HG03457 (cell line): ENCODE results near the gene TEX19.
"Not testable (repeated sequence)": the region's sequence is repeated elsewhere in the genome, so short reads cannot be mapped to it uniquely, and the experiment has no call there.

ENCODE experiments used
- ATAC-seq: cut with Tn5 transposase; IDR thresholded peaks from one replicate; pipeline ENCODE4 v1.9.1; 2021; ENCODE audit warnings: moderate number of reproducible peaks; ENCODE audit not compliant: unreplicated experiment

TEX19 gene

GRCh38 chr17:82353484-82353883 is 5.6 kb upstream of the TEX19 start:
- no peak for ATAC-seq

DNA sequence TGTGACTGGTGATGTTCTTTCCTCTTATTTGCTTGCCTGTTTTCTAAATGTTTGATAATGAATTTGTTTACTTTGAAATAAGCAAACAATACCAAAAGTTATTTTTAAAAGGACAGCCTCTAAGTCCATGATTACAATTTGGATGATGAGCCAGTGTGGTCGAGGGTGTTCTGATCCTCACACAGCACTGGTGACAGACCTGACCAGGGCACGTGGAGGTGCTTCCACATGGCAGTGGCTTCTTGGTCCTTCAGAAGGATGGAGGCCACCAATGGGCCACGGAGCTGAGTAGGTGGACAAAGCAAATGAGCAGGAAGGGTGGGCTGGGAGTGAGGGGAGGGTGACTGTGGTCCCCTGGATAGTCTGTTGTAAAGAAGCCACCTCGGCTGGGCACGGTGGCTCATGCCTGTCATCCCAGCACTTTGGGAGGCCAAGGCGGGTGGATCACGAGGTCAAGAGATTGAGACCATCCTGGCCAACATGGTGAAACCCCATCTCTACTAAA is 4.2 kb upstream of the TEX19 start:
- ATAC-seq: no peak

GRCh38 chr17:82355770-82356427 is 3.1 kb upstream of the TEX19 start:
- no peak for ATAC-seq

DNA sequence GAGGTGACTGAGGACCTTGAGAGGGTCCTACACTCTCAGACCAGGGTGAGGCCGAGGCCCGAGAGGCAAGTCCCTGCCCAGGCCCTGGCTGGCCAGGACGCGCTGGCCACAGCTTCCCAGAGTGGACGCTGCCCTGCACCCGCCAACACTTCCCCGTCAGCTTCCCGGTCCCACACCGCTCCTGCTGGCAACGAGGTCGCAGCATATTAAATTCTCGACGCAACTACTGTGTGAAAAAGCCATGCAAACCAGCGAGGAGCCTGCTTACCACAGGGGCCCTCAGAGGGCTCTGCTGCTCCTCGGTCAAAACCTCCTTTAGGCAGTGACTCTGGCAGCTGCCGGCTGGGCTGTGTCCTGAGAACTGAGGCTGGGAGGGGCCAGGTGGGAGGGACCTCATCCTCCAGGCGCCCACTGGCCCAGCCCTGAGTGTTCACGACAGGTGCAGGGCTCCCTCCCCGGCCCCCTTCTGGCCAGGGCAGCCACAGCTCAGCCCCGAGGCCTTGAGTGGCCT is 2.1 kb upstream of the TEX19 start:
- ATAC-seq: no peak

GRCh38 chr17:82357394-82357793 is 1.7 kb upstream of the TEX19 start:
- ATAC-seq: no peak

DNA sequence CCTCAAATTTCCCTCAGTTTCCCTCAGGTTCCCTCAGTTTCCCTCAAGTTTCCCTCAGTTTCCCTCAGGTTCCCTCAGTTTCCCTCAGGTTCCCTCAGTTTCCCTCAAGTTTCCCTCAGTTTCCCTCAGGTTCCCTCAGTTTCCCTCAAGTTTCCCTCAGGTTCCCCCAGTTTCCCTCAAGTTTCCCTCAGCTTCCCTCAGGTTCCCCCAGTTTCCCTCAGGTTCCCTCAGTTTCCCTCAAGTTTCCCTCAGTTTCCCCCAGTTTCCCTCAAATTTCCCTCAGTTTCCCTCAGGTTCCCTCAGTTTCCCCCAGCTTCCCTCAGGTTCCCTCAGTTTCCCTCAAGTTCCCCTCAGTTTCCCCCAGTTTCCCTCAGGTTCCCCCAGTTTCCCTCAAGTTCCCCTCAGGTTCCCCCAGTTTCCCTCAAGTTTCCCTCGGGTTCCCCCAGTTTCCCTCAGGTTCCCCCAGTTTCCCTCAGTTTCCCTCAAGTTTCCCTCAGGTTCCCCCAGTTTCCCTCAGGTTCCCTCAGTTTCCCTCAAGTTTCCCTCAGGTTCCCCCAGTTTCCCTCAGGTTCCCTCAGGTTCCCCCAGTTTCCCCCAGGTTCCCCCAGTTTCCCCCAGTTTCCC is 516 bp downstream of the TEX19 start:
- ATAC-seq: not testable (repeated sequence)

- ATAC-seq: no peak
These were observed 3.0 kb downstream of the TEX19 start for GRCh38 chr17:82361885-82362633.

DNA sequence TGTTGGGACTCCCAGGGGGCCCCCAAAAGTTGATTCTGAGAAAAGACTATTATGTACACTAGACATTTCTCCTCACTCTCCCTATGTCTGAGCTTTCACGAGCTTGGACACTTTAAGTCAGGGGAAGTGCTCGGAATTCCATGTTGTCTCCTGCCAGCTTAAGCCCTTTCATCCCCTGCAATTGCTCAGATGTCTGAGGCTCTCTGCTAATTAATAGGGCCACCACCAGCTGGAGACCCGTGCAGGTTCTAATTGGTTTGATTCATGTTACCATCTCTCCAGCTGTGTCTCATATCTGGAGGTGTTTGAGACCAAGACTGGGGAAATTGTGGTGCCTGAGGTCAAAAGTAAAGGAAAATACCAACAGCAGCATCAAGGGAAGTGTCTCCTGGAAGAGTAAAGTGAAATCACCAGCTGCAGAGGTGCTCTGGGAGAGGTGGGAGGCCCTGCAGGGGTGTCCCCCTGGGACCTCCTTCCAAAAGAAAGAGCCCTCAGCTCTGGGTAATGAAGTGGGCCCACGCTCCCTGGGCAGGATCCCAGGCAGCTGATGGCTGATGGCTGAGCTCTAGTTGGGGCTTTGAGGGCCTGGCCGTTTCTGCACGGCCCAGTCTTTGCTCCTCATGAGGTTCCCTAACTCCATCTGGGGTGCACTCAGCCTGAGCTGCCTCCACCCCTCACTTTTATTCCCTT is 6.7 kb downstream of the TEX19 start:
- ATAC-seq: no peak

- ATAC-seq: no peak
These were observed 7.7 kb downstream of the TEX19 start for GRCh38 chr17:82366749-82367148.

GRCh38 chr17:82367724-82368524 is 8.9 kb downstream of the TEX19 start:
- no peak for ATAC-seq

GRCh38 chr17:82369211-82369610 is 10.2 kb downstream of the TEX19 start:
- ATAC-seq: no peak

GRCh38 chr17:82370471-82371332 is 11.7 kb downstream of the TEX19 start:
- no peak for ATAC-seq

- ATAC-seq: no peak
These were observed 12.5 kb downstream of the TEX19 start, which contains the start of gene UTS2R for GRCh38 chr17:82371333-82372248. Gene UTS2R, plus strand, starts transcription at chr17:82371765. Its CDS starts 2,560 bp downstream, at chr17:82374325.

- no peak for ATAC-seq
These were observed 13.4 kb downstream of the TEX19 start for GRCh38 chr17:82372249-82373071.

DNA sequence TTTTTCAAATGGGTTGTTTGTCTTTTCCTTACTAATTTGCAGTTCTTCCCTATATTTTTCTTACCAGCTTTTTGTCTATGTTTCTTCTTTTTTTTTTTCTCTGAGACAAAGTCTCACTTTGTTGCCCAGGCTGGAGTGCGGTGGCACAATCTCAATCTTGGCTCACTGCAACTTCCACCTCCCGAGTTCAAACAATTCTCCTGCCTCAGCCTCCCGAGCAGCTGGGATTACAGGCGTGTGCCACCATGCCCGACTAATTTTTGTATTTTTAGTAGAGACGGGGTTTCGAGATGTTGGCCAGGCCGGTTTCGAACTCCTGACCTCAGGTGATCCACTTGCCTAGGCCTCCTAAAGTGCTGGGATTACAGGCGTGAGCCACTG is 14.0 kb downstream of the TEX19 start:
- ATAC-seq: not testable (repeated sequence)

DNA sequence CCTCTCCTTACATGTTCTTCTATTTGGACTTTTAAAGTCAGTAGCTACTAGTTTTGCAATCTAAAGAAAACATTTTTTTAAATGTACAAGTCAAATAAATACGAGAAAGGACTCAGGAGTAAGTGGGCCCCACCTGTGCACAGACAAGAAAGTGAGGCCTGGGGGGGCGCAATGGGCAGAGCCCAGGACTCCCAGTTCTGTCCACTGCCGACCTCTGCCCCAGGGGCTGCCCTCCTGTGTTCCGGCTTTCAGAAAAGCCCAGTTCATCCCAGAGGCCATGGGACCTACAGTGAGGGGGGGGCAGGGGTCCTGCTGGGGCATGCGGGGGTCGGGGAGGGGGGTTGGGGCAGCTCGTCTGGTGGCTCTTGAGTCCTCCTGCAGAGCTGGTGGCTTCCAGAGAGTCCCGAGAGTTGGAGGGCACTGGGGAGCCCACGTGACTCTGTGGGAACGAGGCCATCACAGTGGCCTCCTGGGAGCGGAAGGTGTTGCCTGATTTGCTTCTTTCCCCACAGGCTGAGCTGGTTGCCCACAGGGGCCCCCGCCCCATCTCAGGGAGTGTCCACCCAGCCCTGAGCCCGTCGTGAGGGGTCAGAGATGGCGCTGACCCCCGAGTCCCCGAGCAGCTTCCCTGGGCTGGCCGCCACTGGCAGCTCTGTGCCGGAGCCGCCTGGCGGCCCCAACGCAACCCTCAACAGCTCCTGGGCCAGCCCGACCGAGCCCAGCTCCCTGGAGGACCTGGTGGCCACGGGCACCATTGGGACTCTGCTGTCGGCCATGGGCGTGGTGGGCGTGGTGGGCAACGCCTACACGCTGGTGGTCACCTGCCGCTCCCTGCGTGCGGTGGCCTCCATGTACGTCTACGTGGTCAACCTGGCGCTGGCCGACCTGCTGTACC is 14.9 kb downstream of the TEX19 start:
- ATAC-seq: no peak
